Thoracic aorta (tissue), 2 donors: ENCODE results near the gene LCN10. TPM values are rescaled to one million over a fixed set of nuclear protein-coding genes. Genes with fewer than 3 reads are reported as not detected.

Source experiments
- ATAC-seq: fragments of 150-250 bp; one replicate; pipeline ENCODE4 v1.8.0; 2017; ENCODE audit warnings: low read depth; ENCODE audit not compliant: insufficient number of reproducible peaks, low FRiP score
- DNase-seq: peaks from one replicate; pipeline ENCODE4 v3.0.0-alpha.2; 2020; ENCODE audit warnings: low spot score
- H3K27ac ChIP-seq, 2 donors: fragments of 200-600 bp; sonication (generic); 1 replicate in 1 of 2; 2 replicates in 1 of 2; pipeline ENCODE4 v1.5.1; 2016; ENCODE audit warnings: mild to moderate bottlenecking in 2 of 2, moderate library complexity in 2 of 2
- H3K27me3 ChIP-seq: fragments of 200-600 bp; sonication (generic); replicated peaks from 2 replicates; pipeline ENCODE4 v1.6.0; 2016; ENCODE audit warnings: mild to moderate bottlenecking; ENCODE audit not compliant: insufficient read depth
- H3K36me3 ChIP-seq: fragments of 200-600 bp; sonication (generic); one replicate; pipeline ENCODE4 v1.5.1; 2016
- H3K4me1 ChIP-seq, 2 donors: fragments of 200-600 bp; sonication (generic); 1 replicate in 1 of 2; 2 replicates in 1 of 2; pipeline versions ENCODE4 v1.5.1 to v1.6.0; 2016; ENCODE audit warnings: low read depth in 2 of 2, mild to moderate bottlenecking in 1 of 2; ENCODE audit not compliant: control insufficient read depth in 1 of 2
- H3K4me3 ChIP-seq: fragments of 200-600 bp; sonication (generic); 2 replicates; pipeline ENCODE4 v1.5.1; 2016; ENCODE audit warnings: mild to moderate bottlenecking
- H3K9me3 ChIP-seq: fragments of 200-600 bp; sonication (generic); 2 replicates; pipeline ENCODE4 v1.5.1; 2016
- CTCF ChIP-seq: fragments of 200-600 bp; sonication (generic); IDR thresholded peaks from one replicate; pipeline ENCODE4 v1.5.1; 2019; ENCODE audit warnings: antibody characterized with exemption
- total RNA-seq, 2 donors: library from RNA; depleted of rRNA; stranded (reverse); fragments of >200 nt; gene quantifications; one replicate each; pipeline versions ENCODE4 v1.1.0 to v1.2.3, GENCODE V29; 2016

Gene LCN10
- total RNA-seq, 2 donors from 2014 or later = 3.1 to 9.4 TPM

- no peak for TF ChIP-seq CTCF
- Histone ChIP-seq H3K4me3 (no peak overlapping the region), H3K4me1 (no peaks in the 10 kb centered on the region), H3K9me3 (no peaks in the 10 kb centered on the region), H3K27me3 (no peaks in the 10 kb centered on the region), H3K36me3 (no peaks in the 10 kb centered on the region), H3K27ac (no peak overlapping the region)
- DNase-seq (no peak), ATAC-seq (no peak)
Observed at GRCh38 chr9:136703276-136703860, 39.4 kb downstream of the LCN10 start.

GRCh38 chr9:136701668-136702053 lies 41.1 kb downstream of the LCN10 start:
- no peak overlapping the region for H3K27ac ChIP-seq
- no peak for ATAC-seq
- no peak for TF ChIP-seq CTCF

GRCh38 chr9:136700959-136701667 lies 41.6 kb downstream of the LCN10 start:
- no peak overlapping the region for H3K27ac ChIP-seq
- no peaks in the 10 kb centered on the region for H3K36me3 ChIP-seq
- H3K9me3 ChIP-seq = no peaks in the 10 kb centered on the region
- no peaks in the 10 kb centered on the region for H3K27me3 ChIP-seq
- H3K4me3 ChIP-seq = no peak overlapping the region
- H3K4me1 ChIP-seq = no peaks in the 10 kb centered on the region
- TF ChIP-seq CTCF = no peak
- ATAC-seq (no peak), DNase-seq (no peak)

More at GRCh38 chr9:136701668-136702053, 41.1 kb downstream of the LCN10 start:
- Histone ChIP-seq H3K4me1 (no peaks in the 10 kb centered on the region), H3K27me3 (no peaks in the 10 kb centered on the region), H3K9me3 (no peaks in the 10 kb centered on the region), H3K36me3 (no peaks in the 10 kb centered on the region), H3K4me3 (no peak overlapping the region)
- DNase-seq = no peak

GRCh38 chr9:136700304-136700703 lies 42.4 kb downstream of the LCN10 start:
- TF ChIP-seq CTCF = no peak

GRCh38 chr9:136698635-136699246 lies 44.0 kb downstream of the LCN10 start:
- H3K4me1 ChIP-seq = no peaks in the 10 kb centered on the region
- no peak for ATAC-seq
- no peak for TF ChIP-seq CTCF
- H3K36me3 ChIP-seq = no peaks in the 10 kb centered on the region
- no peaks in the 10 kb centered on the region for H3K9me3 ChIP-seq
- DNase-seq = no peak
- no peak overlapping the region for H3K27ac ChIP-seq
- no peak overlapping the region for H3K4me3 ChIP-seq
- no peaks in the 10 kb centered on the region for H3K27me3 ChIP-seq

More at GRCh38 chr9:136700304-136700703, 42.4 kb downstream of the LCN10 start:
- DNase-seq (no peak), ATAC-seq (no peak)
- Histone ChIP-seq H3K27ac (no peak overlapping the region), H3K4me1 (no peaks in the 10 kb centered on the region), H3K4me3 (no peak overlapping the region), H3K27me3 (no peaks in the 10 kb centered on the region), H3K9me3 (no peaks in the 10 kb centered on the region), H3K36me3 (no peaks in the 10 kb centered on the region)
